Measurements from ENCODE around the gene PLEKHB1. TPM values are rescaled to one million over a fixed set of nuclear protein-coding genes. Genes with fewer than 3 reads are reported as not detected.

PLEKHB1 gene
- total and polyA plus RNA-seq, 2 experiments from 2014 or later = not detected

DNA sequence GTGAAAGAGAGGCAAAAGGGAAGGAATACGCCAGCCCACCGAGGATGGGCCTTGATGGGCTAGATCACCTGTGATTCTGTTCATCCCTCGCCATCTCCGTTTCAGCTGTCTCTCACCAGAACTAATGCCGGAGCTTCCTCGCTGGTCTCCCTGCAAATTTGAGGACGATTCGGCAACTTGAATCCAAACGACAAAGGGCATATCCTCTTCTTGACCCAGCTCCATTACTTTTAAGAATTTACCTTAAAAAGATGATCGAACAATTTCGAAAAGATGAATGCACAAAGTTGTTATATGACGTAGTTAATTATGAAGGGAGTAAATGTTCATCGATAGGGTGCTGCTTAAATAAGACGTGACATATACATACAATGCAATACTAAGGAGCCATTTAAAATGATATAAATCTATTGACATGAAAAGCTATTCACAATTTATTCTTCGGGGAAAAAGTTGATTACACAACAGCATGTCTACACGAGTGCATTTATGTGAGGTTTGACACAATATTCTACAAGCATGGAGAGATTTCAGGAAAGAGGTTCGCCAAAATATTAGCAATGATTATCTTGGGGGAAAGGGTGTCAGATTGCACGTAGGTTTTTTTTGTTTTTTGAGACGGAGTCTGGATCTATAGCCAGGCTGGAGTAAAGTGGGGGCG, 47.5 kb upstream of the PLEKHB1 start:
- Histone ChIP-seq H3K27ac (peak overlapping the region; percentile 59), H3K9ac (peak overlapping the region; percentile 82), H3K4me1 (ENCODE audit: insufficient read depth) (peaks cover 18% of the 10 kb centered on the region), H3K4me2 (ENCODE audit: unreplicated experiment) (peak overlapping the region; percentile 89), H3K27me3 (replicated peaks; ENCODE audit: insufficient read depth) (no peaks in the 10 kb centered on the region), H3K9me2 (ENCODE audit: insufficient read depth) (no peaks in the 10 kb centered on the region), H3K4me3 (peak overlapping the region; percentile 91), H2AFZ (peak overlapping the region; percentile 99), H4K20me1 (ENCODE audit: insufficient read depth) (no peaks in the 10 kb centered on the region; the same call in 1 of the 2 replicates), H3K79me2 (ENCODE audit: insufficient read depth) (peaks cover 40% of the 10 kb centered on the region), H3K36me3 (ENCODE audit: low read depth) (no peaks in the 10 kb centered on the region), H3K9me3 (ENCODE audit: low read depth) (no peaks in the 10 kb centered on the region), H3F3A (ENCODE audit: insufficient read depth) (0 out of 2 replicates have a peak, but pooled peaks cover 5% of the 10 kb centered on the region)
- in situ Hi-C loops (cut with MboI) = no loop called here
- WGBS, 2 experiments (ENCODE audit: low coverage in 1 of 2, low lambda C conversion rate in 2 of 2, missing lambda C conversion rate in 2 of 2) = 17 to 20% methylated on average over 20 of the region's 20 CpGs
- no peak for TF ChIP-seq EZH2phosphoT487 (IDR thresholded peaks at IDR 0.05; ENCODE audit: insufficient read depth, low read depth)
- TF ChIP-seq EZH2 (IDR thresholded peaks at IDR 0.05; ENCODE audit: insufficient read depth, poor library complexity, severe bottlenecking) = no peak
- no peak for DNase-seq

DNA sequence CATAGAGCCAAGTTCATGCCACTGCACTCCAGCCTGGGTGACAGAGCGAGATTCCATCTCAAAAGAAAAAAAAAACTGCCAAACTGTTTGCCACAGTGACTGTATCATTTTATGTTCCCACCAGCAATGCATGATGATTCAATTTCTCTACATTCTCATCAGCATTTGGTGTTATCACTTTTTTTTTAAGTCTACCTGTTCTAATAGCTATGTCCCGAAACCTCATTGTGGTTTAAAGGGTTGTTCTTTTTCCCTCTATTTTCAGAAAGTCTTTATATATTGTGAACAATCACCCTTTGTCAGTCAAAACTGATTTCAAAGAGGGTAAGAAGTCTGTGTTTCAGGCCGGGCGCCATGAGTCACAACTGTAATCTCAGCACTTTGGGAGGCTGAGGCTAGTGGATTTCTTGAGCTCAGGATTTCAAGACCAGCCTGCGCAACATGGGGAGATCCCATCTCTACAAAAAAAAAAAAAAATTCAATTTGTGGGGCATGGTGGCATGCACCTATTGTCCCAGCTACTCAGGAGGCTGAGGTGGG, 33.7 kb upstream of the PLEKHB1 start:
- H3K27ac ChIP-seq = no peak overlapping the region
- H4K20me1 ChIP-seq (ENCODE audit: insufficient read depth) = no peaks in the 10 kb centered on the region
- in situ Hi-C loops (cut with MboI) = no loop called here
- H3K9me3 ChIP-seq (ENCODE audit: low read depth) = no peaks in the 10 kb centered on the region
- no peaks in the 10 kb centered on the region for H3F3A ChIP-seq (ENCODE audit: insufficient read depth)
- H3K79me2 ChIP-seq (ENCODE audit: insufficient read depth) = no peaks in the 10 kb centered on the region
- H2AFZ ChIP-seq = no peak overlapping the region
- no peaks in the 10 kb centered on the region; the same call in 1 of the 2 replicates for H3K27me3 ChIP-seq (replicated peaks; ENCODE audit: insufficient read depth)
- TF ChIP-seq EZH2phosphoT487 (IDR thresholded peaks at IDR 0.05; ENCODE audit: insufficient read depth, low read depth) (no peak), EZH2 (IDR thresholded peaks at IDR 0.05; ENCODE audit: insufficient read depth, poor library complexity, severe bottlenecking) (no peak)
- H3K9ac ChIP-seq = no peak overlapping the region
- 69 to 87% methylated on average over 5 of the region's 5 CpGs for WGBS, 2 experiments (ENCODE audit: low coverage in 1 of 2, low lambda C conversion rate in 2 of 2, missing lambda C conversion rate in 2 of 2)
- no peak overlapping the region for H3K4me2 ChIP-seq (ENCODE audit: unreplicated experiment)
- H3K9me2 ChIP-seq (ENCODE audit: insufficient read depth) = no peaks in the 10 kb centered on the region
- H3K4me3 ChIP-seq = no peak overlapping the region
- DNase-seq = no peak
- H3K4me1 ChIP-seq (ENCODE audit: insufficient read depth) = no peaks in the 10 kb centered on the region
- H3K36me3 ChIP-seq (ENCODE audit: low read depth) = no peaks in the 10 kb centered on the region

DNA sequence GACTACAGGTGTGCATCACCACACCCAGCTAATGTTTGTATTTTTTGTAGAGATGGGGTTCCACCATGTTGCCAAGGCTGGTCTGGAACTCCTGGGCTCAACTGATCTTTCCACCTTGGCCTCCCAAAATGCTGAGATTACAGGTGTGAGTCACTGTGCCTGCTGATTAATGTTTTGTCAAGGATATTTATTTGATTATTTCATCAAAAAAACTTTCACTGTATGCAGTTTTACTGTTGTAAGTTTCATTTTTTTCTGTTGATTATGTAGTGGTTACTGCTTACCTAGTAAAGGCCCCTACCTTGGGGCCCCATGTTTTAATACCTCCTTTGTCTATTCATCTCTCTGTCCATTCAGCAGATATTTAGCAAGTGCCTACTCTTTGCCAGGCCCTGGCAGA, 31.8 kb upstream of the PLEKHB1 start:
- no peaks in the 10 kb centered on the region for H3F3A ChIP-seq (ENCODE audit: insufficient read depth)
- H2AFZ ChIP-seq = no peak overlapping the region
- no peaks in the 10 kb centered on the region for H3K79me2 ChIP-seq (ENCODE audit: insufficient read depth)
- no peak for TF ChIP-seq EZH2phosphoT487 (IDR thresholded peaks at IDR 0.05; ENCODE audit: insufficient read depth, low read depth)
- TF ChIP-seq EZH2 (IDR thresholded peaks at IDR 0.05; ENCODE audit: insufficient read depth, poor library complexity, severe bottlenecking) = no peak
- H3K4me3 ChIP-seq = no peak overlapping the region
- no peak for DNase-seq
- no peak overlapping the region for H3K9ac ChIP-seq
- H3K36me3 ChIP-seq (ENCODE audit: low read depth) = no peaks in the 10 kb centered on the region
- H4K20me1 ChIP-seq (ENCODE audit: insufficient read depth) = no peaks in the 10 kb centered on the region
- H3K4me1 ChIP-seq (ENCODE audit: insufficient read depth) = no peaks in the 10 kb centered on the region
- H3K27me3 ChIP-seq (replicated peaks; ENCODE audit: insufficient read depth) = no peaks in the 10 kb centered on the region
- no peaks in the 10 kb centered on the region for H3K9me2 ChIP-seq (ENCODE audit: insufficient read depth)
- H3K9me3 ChIP-seq (ENCODE audit: low read depth) = no peaks in the 10 kb centered on the region
- no peak overlapping the region for H3K4me2 ChIP-seq (ENCODE audit: unreplicated experiment)
- no peak overlapping the region for H3K27ac ChIP-seq
- in situ Hi-C loops (cut with MboI) = no loop called here

DNA sequence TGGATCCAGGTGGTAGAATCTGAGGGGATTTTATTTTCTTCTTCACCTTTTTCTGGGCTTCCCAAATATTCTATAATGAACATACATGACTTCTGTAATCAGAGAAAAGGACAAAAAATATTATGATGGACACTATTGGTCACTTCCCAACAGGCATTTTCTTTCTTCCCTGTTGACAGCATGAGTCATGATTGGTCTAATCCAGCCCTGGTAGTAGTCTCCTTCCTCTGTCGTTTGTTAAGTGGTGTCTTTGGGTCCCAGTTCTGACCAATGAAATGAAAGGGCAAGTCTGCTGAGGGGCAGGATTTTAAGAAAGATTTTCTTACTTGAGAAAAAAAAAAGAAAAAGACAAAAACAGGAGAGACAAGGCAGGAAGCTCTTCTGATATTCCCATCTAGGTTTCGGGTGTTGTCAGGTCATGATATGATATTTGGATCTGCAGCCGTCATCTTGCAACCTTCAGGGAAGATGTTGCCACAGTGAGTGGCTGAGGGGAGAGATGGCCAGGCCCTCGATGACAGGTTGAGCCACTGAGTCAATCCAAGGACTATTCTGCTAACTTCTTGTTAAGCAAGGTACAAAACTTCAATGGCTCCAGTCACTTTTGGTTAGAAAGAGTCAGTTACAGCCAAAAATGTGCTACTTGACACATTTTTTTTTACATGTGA, 23.3 kb upstream of the PLEKHB1 start:
- Histone ChIP-seq H3F3A (ENCODE audit: insufficient read depth) (no peaks in the 10 kb centered on the region), H3K27me3 (replicated peaks; ENCODE audit: insufficient read depth) (peaks cover 12% of the 10 kb centered on the region; the same call in 1 of the 2 replicates), H2AFZ (no peak overlapping the region), H3K9me3 (ENCODE audit: low read depth) (no peaks in the 10 kb centered on the region), H3K4me2 (ENCODE audit: unreplicated experiment) (no peak overlapping the region), H3K79me2 (ENCODE audit: insufficient read depth) (no peaks in the 10 kb centered on the region), H3K36me3 (ENCODE audit: low read depth) (no peaks in the 10 kb centered on the region), H3K9me2 (ENCODE audit: insufficient read depth) (no peaks in the 10 kb centered on the region), H3K4me1 (ENCODE audit: insufficient read depth) (no peaks in the 10 kb centered on the region), H3K27ac (no peak overlapping the region), H4K20me1 (ENCODE audit: insufficient read depth) (no peaks in the 10 kb centered on the region), H3K9ac (no peak overlapping the region), H3K4me3 (no peak overlapping the region)
- in situ Hi-C loops (cut with MboI) = no loop called here
- TF ChIP-seq EZH2phosphoT487 (IDR thresholded peaks at IDR 0.05; ENCODE audit: insufficient read depth, low read depth) = no peak
- TF ChIP-seq EZH2 (IDR thresholded peaks at IDR 0.05; ENCODE audit: insufficient read depth, poor library complexity, severe bottlenecking) = no peak
- DNase-seq = peak; percentile 12
- WGBS, 2 experiments (ENCODE audit: low coverage in 1 of 2, low lambda C conversion rate in 2 of 2, missing lambda C conversion rate in 2 of 2) = 56 to 58% methylated on average over 4 of the region's 4 CpGs

All from GM23248 (cell line).